Mucosa of rectum (tissue), 2 donors: ENCODE measurements around the gene C2CD2.

Experiments used
- H3K27ac ChIP-seq, 2 donors: one replicate each; pipeline ENCODE4 v1.7.0; 2013; ENCODE audit warnings: inconsistent platforms in 2 of 2, low read depth in 2 of 2, low read length in 2 of 2
- H3K27me3 ChIP-seq, 2 donors: one replicate each; pipeline ENCODE4 v1.7.0; 2013; ENCODE audit warnings: low read length in 2 of 2; ENCODE audit not compliant: control insufficient read depth in 2 of 2, insufficient read depth in 2 of 2
- H3K36me3 ChIP-seq, 2 donors: one replicate each; pipeline ENCODE4 v1.7.0; 2013; ENCODE audit warnings: low read length in 2 of 2; ENCODE audit not compliant: control insufficient read depth in 2 of 2, insufficient read depth in 2 of 2
- H3K4me1 ChIP-seq, 2 donors: one replicate each; pipeline ENCODE4 v1.7.0; 2013; ENCODE audit warnings: low read length in 2 of 2, mild to moderate bottlenecking in 1 of 2; ENCODE audit not compliant: control insufficient read depth in 2 of 2, insufficient read depth in 2 of 2
- H3K4me3 ChIP-seq, 2 donors: one replicate each; pipeline ENCODE4 v1.7.0; 2013; ENCODE audit warnings: low read length in 2 of 2
- H3K9ac ChIP-seq, 2 donors: one replicate each; pipeline ENCODE4 v1.7.0; 2013; ENCODE audit warnings: low read length in 2 of 2, low read depth in 1 of 2, mild to moderate bottlenecking in 1 of 2
- H3K9me3 ChIP-seq, 2 donors: one replicate each; pipeline ENCODE4 v1.7.0; 2013; ENCODE audit warnings: low read length in 2 of 2; ENCODE audit not compliant: control insufficient read depth in 2 of 2
- donor health status: healthy.
- donor health status: Normal muscosa, but diverticular disease.

The C2CD2 gene

DNA sequence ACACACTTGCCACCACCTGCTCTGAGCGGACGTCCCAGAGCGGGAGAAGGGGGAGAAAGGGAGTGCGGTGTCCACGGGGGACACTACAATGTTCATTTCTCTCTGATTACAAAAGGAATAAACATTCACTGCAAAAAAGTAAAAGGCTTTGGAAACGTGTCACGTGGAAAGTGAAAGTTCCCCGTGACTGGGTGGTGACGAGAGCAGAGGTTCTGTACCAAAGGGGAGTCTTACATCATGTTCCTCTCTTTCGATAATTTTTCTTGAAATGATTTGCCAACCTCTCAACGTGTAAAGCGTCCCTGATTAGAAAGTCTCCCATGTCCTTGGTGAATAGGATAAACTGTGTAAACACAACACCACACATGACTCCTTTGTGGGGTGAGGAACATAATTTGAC is 52.7 kb downstream of the C2CD2 start:
- no peak overlapping the region for H3K4me3 ChIP-seq
- no peak overlapping the region for H3K27ac ChIP-seq
- peaks cover 5 to 15% of the 10 kb centered on the region in 2 donors for H3K36me3 ChIP-seq
- no peaks in the 10 kb centered on the region for H3K9me3 ChIP-seq
- H3K9ac ChIP-seq, result no peak overlapping the region
- H3K4me1 ChIP-seq, result no peaks in the 10 kb centered on the region
- no peaks in the 10 kb centered on the region for H3K27me3 ChIP-seq

DNA sequence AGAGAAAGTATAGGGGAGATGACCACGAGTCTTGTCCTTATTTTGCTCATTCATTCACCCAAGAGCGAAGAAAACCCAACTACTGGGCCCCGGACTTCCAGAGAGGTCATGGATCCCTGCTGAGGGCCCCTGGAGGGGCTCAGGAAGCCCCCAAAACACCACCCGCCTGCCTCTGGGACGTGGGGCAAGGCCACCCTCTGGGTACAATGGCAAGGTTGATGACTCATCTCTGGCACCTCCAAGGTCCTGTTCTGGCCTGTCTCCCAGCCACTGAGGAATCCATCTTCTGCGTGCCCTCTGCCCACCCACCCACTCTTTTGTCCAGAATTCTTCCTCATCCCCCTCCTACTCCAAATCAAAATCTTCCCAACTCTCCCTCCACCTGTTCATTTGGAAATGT is 53.4 kb downstream of the C2CD2 start:
- Histone ChIP-seq H3K4me3 (no peak overlapping the region), H3K4me1 (peaks cover 0 to 4% of the 10 kb centered on the region in 2 donors), H3K36me3 (peaks cover 8 to 18% of the 10 kb centered on the region in 2 donors), H3K27me3 (no peaks in the 10 kb centered on the region), H3K9ac (no peak overlapping the region), H3K9me3 (no peaks in the 10 kb centered on the region), H3K27ac (no peak overlapping the region)

- H3K9ac ChIP-seq, result no peak overlapping the region
- H3K27ac ChIP-seq, result no peak overlapping the region
- H3K27me3 ChIP-seq, result no peaks in the 10 kb centered on the region
- peaks cover 0 to 4% of the 10 kb centered on the region in 2 donors for H3K4me1 ChIP-seq
- no peaks in the 10 kb centered on the region for H3K9me3 ChIP-seq
- H3K4me3 ChIP-seq, result no peak overlapping the region
- H3K36me3 ChIP-seq, result peaks cover 5 to 14% of the 10 kb centered on the region in 2 donors
Measured at GRCh38 chr21:41899426-41900202, 54.2 kb downstream of the C2CD2 start.

- H3K9me3 ChIP-seq, result no peaks in the 10 kb centered on the region
- no peaks in the 10 kb centered on the region for H3K27me3 ChIP-seq
- H3K4me3 ChIP-seq, result no peak overlapping the region
- H3K9ac ChIP-seq, result no peak overlapping the region
- no peak overlapping the region for H3K27ac ChIP-seq
- peaks cover 5 to 8% of the 10 kb centered on the region in 2 donors for H3K36me3 ChIP-seq
- peaks cover 0 to 4% of the 10 kb centered on the region in 2 donors for H3K4me1 ChIP-seq
Measured at GRCh38 chr21:41898998-41899397, 54.8 kb downstream of the C2CD2 start.

- peaks cover 5 to 8% of the 10 kb centered on the region in 2 donors for H3K36me3 ChIP-seq
- H3K9me3 ChIP-seq, result no peaks in the 10 kb centered on the region
- no peaks in the 10 kb centered on the region for H3K27me3 ChIP-seq
- H3K4me3 ChIP-seq, result no peak overlapping the region
- peaks cover 0 to 4% of the 10 kb centered on the region in 2 donors for H3K4me1 ChIP-seq
- no peak overlapping the region for H3K9ac ChIP-seq
- no peak overlapping the region for H3K27ac ChIP-seq
Measured at GRCh38 chr21:41897700-41898099, 56.1 kb downstream of the C2CD2 start.

- Histone ChIP-seq H3K27me3 (no peaks in the 10 kb centered on the region), H3K36me3 (peaks cover 5 to 7% of the 10 kb centered on the region in 2 donors), H3K9me3 (no peaks in the 10 kb centered on the region), H3K4me3 (no peak overlapping the region), H3K9ac (no peak overlapping the region), H3K27ac (no peak overlapping the region), H3K4me1 (peaks cover 0 to 4% of the 10 kb centered on the region in 2 donors)
Measured at GRCh38 chr21:41897047-41897669, 56.7 kb downstream of the C2CD2 start.

- H3K4me1 ChIP-seq, result peaks cover 0 to 4% of the 10 kb centered on the region in 2 donors
- no peaks in the 10 kb centered on the region for H3K27me3 ChIP-seq
- no peak overlapping the region for H3K27ac ChIP-seq
- H3K9ac ChIP-seq, result no peak overlapping the region
- H3K4me3 ChIP-seq, result no peak overlapping the region
- H3K36me3 ChIP-seq, result peaks cover 3 to 5% of the 10 kb centered on the region in 2 donors
- no peaks in the 10 kb centered on the region for H3K9me3 ChIP-seq
Measured at GRCh38 chr21:41895643-41896493, 58.0 kb downstream of the C2CD2 start.

- H3K9ac ChIP-seq, result no peak overlapping the region
- H3K36me3 ChIP-seq, result peaks cover 3 to 5% of the 10 kb centered on the region in 2 donors
- no peaks in the 10 kb centered on the region for H3K27me3 ChIP-seq
- H3K4me1 ChIP-seq, result peaks cover 0 to 4% of the 10 kb centered on the region in 2 donors
- H3K4me3 ChIP-seq, result no peak overlapping the region
- H3K9me3 ChIP-seq, result no peaks in the 10 kb centered on the region
- H3K27ac ChIP-seq, result no peak overlapping the region
Measured at GRCh38 chr21:41894922-41895557, 58.8 kb downstream of the C2CD2 start.

DNA sequence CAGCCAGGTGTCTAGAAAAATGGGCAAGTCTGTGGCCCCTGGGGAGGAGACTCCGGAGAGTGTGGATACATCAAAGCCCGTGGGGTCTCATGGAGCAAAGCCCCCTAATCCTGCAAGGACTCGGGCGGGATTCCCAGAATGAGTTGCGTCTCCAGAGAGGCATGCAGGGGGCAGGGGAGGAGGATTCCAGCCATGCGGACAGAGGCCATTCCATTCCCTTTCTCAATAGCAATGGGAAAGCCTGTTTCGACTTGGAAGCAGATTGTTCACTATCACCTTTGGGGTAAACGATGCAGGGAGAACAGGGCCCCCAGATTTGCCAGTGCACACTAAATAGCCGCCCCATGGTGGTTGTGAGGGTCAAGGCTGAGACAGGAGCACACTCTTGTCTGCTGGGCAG is 59.3 kb downstream of the C2CD2 start:
- H3K36me3 ChIP-seq, result peaks cover 3 to 5% of the 10 kb centered on the region in 2 donors
- no peak overlapping the region for H3K4me3 ChIP-seq
- H3K9me3 ChIP-seq, result no peaks in the 10 kb centered on the region
- peaks cover 0 to 4% of the 10 kb centered on the region in 2 donors for H3K4me1 ChIP-seq
- H3K27me3 ChIP-seq, result no peaks in the 10 kb centered on the region
- H3K9ac ChIP-seq, result no peak overlapping the region
- no peak overlapping the region for H3K27ac ChIP-seq
